NCI-H2227 treated with DMSO at 0.1 percent for 48 hours (cell line): ENCODE measurements around the gene LRIG3.
"Not testable (repeated sequence)": the region's sequence is repeated elsewhere in the genome, so short reads cannot be mapped to it uniquely, and the experiment has no call there.

ENCODE experiments used
- DNase-seq: peaks from one replicate; lab custom pipeline; 2025; lab: John Stamatoyannopoulos, UW

LRIG3 gene, protein sequence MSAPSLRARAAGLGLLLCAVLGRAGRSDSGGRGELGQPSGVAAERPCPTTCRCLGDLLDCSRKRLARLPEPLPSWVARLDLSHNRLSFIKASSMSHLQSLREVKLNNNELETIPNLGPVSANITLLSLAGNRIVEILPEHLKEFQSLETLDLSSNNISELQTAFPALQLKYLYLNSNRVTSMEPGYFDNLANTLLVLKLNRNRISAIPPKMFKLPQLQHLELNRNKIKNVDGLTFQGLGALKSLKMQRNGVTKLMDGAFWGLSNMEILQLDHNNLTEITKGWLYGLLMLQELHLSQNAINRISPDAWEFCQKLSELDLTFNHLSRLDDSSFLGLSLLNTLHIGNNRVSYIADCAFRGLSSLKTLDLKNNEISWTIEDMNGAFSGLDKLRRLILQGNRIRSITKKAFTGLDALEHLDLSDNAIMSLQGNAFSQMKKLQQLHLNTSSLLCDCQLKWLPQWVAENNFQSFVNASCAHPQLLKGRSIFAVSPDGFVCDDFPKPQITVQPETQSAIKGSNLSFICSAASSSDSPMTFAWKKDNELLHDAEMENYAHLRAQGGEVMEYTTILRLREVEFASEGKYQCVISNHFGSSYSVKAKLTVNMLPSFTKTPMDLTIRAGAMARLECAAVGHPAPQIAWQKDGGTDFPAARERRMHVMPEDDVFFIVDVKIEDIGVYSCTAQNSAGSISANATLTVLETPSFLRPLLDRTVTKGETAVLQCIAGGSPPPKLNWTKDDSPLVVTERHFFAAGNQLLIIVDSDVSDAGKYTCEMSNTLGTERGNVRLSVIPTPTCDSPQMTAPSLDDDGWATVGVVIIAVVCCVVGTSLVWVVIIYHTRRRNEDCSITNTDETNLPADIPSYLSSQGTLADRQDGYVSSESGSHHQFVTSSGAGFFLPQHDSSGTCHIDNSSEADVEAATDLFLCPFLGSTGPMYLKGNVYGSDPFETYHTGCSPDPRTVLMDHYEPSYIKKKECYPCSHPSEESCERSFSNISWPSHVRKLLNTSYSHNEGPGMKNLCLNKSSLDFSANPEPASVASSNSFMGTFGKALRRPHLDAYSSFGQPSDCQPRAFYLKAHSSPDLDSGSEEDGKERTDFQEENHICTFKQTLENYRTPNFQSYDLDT

DNA sequence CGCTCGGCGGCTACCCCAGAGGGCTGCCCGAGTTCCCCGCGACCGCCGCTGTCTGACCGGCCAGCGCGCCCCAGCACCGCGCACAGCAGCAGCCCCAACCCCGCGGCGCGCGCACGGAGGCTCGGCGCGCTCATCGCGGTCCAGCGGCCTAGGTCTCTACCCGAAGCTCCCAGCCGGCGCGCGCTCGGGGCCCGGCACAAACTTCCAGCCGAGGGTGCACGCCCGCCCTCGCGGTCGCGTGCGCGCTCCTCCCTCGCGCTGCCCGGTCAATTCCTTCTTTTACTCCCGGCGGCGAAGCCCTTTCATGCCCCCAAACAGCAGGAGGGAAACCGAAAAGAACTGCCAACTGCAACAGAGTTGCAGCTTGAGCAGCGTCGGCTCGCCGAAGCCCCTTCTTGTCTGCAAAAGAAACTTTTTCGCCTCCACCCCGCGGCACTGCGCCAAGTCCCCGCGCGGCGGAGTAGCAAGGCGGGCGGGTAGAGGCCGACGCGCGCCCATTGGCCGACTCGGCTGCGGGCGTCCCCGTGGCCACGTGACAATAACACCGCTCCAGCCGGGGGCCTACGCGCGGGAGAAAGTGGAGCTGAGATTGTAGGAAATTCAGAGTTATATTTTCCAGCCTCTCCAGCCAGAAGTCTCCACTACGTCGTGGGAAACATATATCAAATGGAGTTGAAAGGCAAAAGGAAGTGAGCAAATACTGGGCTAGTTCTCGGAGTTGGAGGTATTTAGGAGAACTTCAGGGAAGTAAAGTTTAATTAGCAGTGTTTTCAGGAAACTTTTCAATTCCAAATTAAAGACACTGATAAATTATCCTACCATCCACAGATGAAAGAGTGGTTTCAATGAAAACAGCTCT lies at the start of gene LRIG3:
TSS of gene LRIG3 (minus strand) at position 403 of the 859 bp plus-strand sequence. CDS start at position 134, 269 bp downstream.
- DNase-seq, result no peak

DNA sequence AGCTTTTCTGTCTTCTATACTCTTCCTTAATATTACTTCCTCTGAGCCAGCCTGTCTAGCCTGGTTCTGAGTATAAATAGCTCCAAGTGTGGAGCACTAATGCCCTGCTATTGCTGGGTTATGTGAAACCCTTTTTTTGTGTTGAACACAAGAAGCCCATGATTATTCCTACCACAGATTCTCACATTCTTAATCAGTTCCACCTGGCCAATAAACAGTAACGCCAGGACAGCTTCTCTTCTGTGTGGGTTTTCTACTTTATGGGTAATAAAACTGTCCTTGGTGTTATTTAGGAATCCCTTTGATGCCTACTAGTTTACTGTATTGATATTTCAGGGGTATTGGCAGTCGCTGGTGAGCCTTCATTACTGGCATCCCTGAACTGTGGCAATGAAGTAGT lies 48.9 kb upstream of the LRIG3 start:
- no peak for DNase-seq

DNA sequence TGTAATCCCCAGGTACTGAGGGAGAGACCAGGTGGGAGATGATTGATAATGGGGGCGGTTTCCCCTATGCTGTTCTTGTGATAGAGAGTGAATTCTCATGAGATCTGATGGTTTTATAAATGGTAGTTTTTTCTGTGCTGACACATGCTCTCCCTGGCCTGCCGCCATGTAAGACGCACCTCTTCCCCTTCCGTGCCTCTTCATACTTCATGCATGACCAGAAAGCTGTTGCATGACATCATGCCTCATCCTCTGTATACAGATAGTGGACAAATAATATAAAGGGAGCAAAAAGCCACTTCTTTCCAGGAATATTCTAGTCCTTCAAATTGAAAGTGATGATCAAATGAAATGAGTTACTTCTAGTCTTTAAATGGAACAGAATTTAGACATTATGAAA lies 47.3 kb upstream of the LRIG3 start:
- no peak for DNase-seq

DNA sequence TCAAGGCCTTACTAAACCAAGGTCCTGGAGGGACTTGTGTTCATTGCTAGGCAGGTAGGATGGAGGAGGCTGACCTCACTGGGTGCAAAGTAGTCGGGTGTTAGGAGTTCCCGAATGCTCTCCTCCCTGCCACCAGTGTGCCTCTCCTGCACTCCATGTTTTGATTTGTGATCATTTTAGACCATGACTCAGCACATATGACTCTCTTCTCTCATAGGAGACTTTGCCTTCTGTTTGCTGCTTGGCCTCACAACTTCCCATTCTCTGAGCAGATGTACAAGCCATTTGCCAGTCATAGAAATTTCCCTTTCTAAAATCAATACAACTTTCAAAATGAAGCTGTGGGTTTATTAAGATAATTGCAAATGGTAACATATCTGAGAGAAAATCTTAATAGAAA lies 46.6 kb upstream of the LRIG3 start:
- DNase-seq, result no peak

DNA sequence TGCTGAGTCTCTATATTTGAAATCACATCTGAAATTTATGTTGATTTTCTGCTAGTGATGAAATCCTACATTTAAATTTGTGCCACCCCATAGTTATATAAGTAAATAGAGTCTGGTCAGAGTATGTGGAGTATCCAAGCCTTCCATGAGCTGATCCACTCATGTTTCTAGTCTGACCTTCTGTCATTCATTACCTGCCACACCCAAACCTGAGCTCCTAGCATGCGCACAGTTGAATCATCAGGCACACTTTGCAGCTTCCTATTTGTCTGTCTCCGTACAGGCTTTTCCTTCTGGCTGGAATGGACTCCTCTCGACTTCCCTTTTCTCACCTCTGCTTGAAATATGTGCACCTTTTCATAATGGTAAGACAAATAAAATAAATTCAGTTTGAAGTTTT lies 45.3 kb upstream of the LRIG3 start:
- DNase-seq, result no peak

DNA sequence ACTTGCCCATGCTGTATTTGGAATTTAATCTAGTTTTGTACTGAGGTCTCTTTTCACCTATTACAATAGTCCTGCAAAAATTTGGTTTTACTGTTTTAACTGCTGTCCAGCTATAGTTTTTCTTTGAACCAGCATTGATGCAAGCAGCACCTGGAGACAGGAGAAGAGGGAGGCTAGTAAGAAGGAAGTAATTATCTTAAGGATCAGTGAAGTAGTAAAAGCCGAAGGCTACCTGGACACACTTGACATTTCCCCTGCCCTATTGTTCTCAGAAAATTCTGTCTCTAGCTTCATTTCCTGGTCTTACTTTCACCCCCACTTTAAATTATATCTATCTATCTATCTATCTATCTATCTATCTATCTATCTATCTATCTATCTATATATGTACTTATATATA lies 43.5 kb upstream of the LRIG3 start:
- DNase-seq, result no peak

DNA sequence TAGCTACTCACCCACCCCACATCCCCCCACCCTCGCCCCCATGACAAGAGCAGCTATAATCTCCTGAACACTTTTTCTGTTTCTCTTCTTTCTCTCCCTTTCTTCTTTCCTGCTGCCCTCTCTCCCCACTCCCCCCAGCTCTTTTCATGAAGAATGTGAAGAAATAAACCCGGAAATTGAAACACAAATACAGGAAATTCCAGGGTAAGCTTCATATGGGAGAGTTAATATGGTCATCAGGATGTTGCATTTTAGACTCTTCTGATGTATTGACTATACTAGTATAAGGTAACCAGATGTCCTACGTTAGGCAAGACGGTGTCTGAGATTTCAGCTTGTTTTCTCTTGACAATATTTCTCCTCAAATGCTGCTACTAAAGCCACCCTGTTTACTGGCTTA lies 41.6 kb upstream of the LRIG3 start:
- DNase-seq, result no peak

DNA sequence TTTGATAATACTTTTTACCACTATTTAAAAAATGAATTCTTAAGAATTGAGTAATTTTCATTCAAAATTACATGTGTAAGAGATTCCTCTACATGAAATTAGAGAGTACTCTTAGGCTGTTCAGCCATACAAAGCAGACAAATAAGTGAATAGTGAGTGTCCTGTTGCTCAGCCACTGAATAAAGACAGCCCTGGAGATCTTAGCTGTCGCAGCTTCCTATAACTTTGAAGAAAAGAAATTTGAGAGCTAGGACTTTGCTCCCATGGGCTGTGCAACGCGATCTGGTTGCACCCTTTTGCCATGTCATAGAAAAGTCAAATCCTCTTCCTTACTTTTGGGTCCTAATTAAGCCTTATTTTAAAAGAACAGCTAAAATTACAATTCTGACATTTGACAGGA lies 40.9 kb upstream of the LRIG3 start:
- no peak for DNase-seq

DNA sequence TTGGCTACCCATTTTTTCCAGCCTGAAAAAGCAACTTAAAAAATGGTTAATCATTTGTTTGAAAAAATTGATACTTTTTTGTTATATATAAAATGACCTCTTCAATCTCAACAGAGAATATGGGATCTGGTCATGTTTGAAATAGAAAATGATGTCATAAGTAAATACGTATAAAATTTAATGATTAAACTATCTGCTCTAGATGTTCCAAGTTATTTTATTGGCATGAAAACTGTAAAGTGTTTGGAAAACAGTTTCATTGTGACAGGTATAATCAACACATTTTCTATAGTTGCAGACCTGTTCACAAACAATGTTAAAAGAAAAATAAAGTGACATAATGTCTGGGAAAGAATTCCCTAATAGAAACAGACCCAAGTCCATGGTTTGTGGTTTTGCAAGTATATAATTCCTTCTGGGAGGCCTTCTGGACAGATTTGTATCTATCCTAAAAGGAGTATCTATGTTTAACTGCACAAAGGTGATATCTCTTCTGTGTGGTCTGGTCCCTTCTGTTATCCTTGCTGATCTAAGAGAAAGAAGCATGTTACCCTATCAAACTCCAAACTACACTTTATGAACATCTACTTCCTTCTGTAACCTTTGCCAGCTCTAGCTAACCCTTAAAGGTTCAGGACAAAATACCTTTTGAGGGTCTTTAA lies 39.5 kb upstream of the LRIG3 start:
- DNase-seq, result no peak

DNA sequence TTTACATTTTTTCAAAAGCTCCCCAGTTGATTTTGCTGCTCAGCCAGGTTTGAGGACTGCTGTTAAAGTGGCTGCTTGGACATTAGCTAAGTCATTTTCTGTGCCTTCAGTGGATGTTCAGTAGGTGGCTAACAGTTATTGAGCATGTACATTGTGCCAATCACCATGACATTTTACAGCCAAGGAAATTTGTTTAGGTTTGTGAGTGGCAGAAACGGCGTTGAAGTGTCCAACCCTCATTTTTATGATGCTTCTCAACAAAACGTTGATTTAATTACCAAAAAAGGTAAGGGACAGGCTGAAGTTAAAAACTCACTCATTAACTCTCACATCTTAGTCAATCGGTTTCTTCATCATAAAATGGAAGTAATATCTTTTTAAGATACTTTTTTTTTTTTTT lies 37.0 kb upstream of the LRIG3 start:
- no peak for DNase-seq

DNA sequence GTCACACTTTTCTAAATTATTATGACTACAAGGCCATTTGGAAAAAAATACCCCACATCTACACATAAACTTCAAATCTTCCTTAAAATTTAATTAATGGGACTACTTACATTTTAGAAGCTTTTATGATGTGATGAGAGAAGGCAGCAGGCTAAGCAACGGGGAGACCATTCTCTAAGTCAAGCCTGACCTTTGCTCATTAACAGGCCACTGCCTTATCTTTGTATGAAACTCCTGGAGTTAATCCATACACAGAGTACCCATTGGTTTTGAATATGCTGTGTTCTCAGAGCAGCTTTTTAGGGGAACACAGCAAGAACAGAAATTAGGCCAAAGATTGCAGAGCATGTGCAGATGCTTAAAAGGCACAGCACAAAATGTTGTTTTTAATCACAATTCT lies 35.5 kb upstream of the LRIG3 start:
- DNase-seq, result no peak

DNA sequence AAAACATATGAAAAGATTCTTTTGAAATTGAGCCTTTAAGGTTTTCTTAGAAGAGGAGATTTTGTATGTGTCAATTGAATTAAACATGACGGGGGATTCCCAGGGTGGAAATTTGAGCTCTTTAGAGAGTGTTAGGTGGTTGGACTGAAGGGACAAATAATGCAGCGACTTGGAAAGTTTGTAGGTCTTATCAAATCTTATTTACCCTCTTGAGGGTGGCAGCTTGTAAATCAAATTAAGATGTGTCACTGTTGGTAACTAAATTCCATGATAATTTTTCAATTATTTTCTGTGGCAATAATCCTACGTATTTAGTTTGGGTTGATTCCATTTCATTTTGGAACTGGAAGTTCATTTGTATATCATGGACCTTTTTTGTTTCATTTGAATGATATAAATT lies 33.7 kb upstream of the LRIG3 start:
- DNase-seq, result no peak

DNA sequence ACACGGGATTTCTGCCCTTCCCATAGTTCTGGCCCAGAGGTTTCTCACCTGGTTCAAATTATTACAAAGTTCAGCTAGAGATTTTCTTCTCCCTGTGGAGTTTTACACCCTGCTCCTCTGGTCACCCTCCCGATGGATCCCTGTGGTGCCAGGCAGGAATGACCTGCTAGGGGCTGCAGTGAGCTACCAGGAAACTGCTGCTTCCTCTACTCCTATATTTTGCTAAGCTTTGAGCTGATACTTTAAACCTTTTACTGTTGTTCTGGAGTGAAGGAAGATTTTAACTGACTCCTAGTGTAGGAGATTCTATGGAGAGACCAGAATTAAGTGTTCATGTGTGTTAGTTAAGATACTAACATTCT lies 30.4 kb upstream of the LRIG3 start:
- no peak for DNase-seq

DNA sequence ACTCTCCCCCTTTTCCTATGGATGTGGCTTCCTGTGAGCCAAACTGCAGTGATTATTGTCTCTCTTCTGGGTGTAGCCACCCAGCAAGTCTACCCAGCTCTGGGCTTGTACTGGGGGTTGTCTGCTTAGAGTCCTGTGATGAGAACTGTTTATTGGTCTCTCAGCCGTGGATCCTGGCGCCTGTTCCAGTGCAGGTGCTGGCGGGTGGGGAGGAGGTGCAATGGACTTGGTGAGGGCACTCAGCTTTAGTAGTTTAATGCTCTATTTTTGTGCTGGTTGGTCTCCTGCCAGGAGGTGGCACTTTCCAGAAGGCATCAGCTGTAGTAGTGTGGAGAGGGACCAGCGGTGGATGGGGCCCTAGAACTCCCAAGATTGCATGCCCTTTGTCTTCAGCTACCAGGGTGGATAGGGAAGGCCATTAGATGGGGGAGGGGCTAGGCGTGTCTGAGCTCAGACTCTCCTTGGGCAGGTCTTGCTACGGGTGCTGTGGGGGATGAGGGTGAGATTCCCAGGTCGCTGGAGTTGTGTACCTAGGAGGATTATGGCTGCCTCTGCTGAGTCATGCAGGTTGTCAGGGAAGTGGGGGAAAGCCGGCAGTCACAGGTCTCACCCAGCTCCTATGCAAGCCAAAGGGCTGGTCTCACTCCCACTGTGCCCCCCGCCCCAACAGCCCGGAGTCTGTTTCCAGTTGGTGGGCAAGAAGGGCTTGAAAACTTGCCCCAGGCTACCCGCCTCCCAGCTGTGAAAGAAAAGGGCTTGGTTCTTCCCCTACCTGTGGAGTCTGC lies 29.8 kb upstream of the LRIG3 start:
- not testable (repeated sequence) for DNase-seq

DNA sequence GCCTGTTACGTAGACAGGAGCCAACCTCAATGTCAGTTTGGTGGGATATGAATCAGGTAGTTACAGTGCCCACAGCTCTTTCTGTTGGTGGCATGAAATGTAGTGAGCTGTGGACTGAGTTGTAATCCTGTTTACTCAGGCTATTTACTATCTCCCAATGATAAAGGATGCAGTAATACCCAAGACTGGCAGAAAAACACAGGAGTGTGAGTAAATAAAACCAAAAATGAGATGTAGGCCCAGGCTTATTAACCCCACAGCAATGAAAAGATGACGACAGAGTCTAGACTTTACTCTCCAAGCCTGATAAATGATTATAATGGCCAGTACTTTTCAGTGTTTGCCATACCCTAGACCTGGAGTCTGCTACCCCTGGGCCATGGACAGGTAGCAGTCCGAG lies 22.8 kb upstream of the LRIG3 start:
- no peak for DNase-seq

DNA sequence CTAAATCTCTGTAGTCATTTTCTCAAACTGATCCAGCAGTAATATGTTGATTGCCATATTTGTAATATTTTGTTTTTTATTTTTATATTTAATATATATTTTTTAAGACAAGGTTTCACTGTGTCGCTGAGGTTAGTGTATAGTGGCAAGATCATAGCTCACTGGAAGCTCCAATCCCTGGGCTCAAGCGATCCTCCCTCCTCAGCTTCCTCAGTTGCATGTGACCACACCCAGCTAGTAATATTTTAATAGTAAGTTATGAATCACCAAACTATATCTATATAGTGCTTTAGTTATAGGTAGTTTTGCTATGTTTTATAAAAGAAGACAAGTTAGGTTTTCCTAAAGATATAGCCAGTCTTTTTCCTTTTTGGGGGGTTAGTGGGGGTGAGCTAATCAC lies 22.0 kb upstream of the LRIG3 start:
- DNase-seq, result no peak

DNA sequence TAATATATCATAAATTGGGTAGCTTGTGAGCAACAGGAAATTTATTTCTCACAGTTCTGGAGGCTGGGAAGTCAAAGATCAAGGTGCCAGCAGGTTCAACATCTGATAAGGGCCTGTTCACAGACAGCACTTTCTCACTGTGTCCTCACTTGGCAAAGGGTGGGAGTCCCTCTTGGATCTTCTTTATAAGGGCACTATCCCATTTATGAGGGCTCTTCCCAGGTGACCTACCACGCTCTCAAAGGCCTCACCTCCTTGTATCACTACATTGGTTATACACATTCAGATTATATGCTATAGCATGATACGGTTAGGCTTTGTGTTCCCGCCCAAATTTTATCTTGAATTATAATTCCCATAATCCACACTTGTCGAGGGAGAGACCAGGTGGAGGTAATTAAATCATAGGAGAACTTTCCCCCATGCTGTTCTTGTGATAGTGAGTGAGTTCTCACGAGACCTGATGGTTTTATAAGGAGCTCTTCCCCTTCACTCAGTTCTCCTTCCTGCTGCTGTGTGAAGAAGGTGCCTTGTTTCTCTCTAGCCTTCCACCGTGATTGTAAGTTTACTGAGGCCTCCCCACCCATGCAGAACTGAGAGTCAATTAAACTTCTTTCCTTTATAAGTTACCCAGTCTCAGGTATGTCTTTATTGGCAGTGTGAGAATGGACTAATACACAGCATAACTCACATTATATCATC lies 19.2 kb upstream of the LRIG3 start:
- DNase-seq, result no peak

DNA sequence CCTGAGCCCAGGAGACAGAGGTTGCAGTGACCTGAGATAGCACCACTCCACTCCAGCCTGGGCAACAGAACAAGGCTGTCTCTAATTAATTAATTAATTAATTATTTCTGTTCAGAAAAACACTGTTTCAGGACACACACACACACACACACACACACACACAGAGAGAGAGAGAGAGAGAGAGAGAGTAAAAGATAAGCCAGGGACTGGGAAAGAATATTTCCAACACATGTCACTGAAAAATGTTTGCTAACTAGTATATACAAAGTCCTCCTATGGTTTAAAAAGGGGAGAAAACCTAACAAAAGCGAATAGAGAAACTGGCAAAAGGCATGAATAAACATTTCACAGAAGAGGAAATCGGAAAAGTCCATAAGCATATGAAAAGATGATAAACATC lies 18.1 kb upstream of the LRIG3 start:
- DNase-seq, result no peak

DNA sequence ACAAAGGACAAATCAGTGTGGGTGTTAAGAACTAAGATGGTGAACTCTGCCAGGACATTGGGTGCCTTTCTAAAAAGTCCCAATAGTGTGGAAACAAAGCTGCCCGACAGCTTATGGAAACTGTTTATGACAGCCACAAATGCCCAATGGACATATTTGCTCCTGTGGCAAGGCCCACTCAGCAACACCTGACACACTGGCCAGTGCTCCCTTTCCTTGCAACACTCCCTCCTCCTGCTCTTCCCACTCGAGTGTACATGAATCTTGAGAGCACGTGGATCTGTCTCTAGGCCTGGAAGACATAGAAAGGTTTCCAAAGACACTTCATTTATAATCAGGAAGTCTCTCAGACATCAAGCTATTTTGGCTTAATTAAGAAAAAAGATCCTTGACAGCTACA lies 14.2 kb upstream of the LRIG3 start:
- no peak for DNase-seq
